GM10847 (cell line): ENCODE measurements around the gene RNF19B.

Source experiments
- POLR2A ChIP-seq: IDR thresholded peaks from 2 replicates; pipeline ENCODE4 v1.6.1; 2011; ENCODE audit not compliant: insufficient read length; ENCODE audit errors: extremely low read depth

RNF19B gene

DNA sequence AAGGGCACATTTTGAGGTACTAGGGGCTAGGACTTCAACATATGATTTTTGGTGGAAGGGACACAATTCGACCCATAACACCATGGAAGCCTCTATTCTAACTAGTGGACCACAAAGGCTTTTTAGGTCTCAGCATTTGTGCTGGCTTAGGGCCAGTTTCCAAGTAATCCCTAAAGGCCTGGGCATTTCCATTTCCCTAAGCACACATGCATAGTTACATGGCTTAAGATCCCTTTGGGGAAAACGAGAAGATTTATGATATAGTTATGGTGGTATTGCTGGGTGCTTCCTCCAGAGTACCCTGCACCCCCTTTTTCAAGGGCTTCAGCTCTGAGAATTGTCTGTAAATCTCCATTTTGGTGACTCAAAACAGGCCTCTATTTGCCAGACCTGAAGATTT, 35.2 kb downstream of the RNF19B start:
- TF ChIP-seq POLR2A, result no peak

- TF ChIP-seq POLR2A, result no peak
Measured at GRCh38 chr1:32928715-32929114, 35.9 kb downstream of the RNF19B start.

DNA sequence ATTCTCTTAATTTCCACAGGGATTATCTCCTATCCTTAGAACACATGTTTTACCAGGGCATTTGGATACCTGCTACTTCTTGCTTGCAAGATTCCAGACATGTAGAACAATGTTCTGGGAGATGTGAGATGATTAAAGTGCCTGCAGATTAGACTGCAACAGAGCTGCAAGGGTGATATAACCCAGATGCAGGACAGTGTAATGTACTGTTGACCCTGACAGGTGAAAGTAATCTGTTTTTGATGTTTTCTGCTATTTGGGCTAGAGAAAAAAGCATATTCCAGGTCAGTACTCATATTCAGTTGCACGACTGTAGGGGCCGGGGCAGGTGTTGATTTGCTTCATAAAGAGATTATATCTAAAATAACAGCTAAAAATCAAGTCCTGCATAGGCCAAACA, 36.3 kb downstream of the RNF19B start:
- TF ChIP-seq POLR2A, result no peak

DNA sequence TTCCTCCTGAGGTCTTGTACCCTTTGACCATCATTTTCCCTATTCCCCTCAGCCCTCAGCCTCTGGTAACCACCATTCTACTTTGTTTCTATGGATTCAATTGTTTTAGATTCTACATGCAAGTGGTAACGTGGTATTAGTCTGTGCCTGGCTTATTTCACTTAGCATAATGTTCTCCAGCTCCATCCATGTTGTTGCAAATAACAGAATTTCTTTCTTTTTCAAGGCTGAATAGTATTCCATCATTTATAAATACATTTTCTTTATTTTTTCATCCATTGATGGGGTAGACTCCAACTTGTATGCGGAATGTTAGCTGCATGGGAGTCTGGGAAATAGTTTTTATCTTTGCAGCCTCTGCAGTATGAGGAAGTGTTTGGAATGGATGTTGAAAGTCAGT, 37.2 kb downstream of the RNF19B start:
- TF ChIP-seq POLR2A, result no peak

DNA sequence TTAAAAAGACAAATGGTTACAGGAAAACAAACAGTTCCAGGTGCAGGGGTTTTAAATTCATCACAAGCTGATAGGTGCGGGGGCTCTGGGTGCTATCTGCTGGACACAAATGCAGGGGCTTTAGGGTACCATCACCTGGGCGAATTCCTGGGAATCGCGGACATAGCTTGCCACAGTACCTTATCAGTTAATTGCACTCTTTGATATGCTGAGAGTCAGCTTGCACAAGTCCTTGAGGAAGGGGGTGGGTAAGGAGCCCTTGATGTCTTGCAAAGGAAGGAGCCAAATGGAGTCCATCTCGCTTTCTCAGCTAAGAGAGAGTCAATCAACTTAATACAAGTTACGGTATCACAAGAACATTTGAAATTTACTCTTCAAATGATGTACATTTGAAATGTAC, 38.0 kb downstream of the RNF19B start:
- TF ChIP-seq POLR2A, result no peak

- no peak for TF ChIP-seq POLR2A
Measured at GRCh38 chr1:32925403-32926162, 39.0 kb downstream of the RNF19B start.

GRCh38 chr1:32924881-32925344, 39.7 kb downstream of the RNF19B start:
- no peak for TF ChIP-seq POLR2A

DNA sequence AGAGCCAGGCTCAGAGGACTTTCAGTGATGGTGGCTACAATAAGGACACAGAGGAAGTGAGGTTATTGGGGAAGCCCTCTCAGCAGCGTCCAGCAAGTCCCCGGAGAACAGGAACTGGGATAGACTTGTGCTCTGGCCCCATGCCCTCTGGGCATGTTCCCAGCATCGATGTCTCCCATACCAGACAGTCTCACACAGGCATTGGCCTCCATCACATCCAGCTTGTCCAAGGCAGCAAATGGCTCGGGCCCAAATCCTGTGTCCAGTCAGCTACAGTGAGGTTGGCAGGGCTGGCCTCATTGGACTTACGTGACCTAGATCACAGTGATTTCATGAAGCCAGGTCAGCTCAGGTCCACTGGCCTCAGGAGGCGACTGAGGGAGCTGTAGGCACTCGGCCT, 43.8 kb downstream of the RNF19B start:
- TF ChIP-seq POLR2A, result no peak

- TF ChIP-seq POLR2A, result no peak
Measured at GRCh38 chr1:32919811-32920733, 44.5 kb downstream of the RNF19B start.

DNA sequence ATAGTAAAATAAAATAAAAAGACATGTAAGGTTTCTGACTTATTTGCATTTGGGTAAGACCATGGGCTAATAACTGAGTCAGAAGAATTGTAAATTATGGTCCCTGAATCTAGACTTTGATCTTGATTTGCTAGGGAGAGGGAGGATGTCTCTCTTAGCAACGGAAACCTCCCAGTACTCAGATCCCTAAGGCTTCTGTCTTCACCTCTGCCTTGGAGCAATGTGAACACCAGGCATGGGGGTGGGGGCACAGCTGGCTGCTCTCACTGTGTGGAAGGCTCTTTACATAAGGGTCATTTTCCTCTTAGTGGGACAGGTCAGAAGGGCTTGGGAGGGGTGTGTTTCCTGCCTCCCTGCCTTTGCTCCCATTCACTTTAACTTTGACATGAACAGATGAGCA, 46.4 kb downstream of the RNF19B start:
- no peak for TF ChIP-seq POLR2A

DNA sequence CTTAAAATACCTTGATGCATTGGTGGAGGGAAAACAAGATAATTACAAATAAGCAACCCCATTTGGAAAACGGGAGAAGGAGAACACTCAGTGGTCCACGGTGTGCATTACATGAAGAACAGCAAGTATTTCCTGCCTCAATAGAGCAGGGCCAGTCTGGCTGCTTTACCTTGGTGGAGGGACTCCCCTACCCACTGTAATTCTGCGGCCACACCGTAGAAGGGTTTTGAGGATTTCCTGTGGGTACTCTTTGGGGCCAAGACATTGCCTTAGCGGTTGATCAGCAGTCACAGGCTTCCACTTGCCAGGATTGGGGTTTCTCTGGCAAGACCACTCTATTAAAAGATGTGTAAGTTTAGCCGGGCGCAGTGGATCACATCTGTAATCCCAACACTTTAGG, 47.1 kb downstream of the RNF19B start:
- no peak for TF ChIP-seq POLR2A

- TF ChIP-seq POLR2A, result no peak
Measured at GRCh38 chr1:32915766-32916706, 48.6 kb downstream of the RNF19B start.

- TF ChIP-seq POLR2A, result no peak
Measured at GRCh38 chr1:32910319-32910718, 54.3 kb downstream of the RNF19B start.

- TF ChIP-seq POLR2A, result no peak
Measured at GRCh38 chr1:32907435-32907834, 57.2 kb downstream of the RNF19B start.

GRCh38 chr1:32906654-32907053, 58.0 kb downstream of the RNF19B start:
- TF ChIP-seq POLR2A, result no peak

GRCh38 chr1:32904797-32905196, 59.8 kb downstream of the RNF19B start:
- TF ChIP-seq POLR2A, result no peak
